Measurements from ENCODE around the gene SPRR2E. TPM values are rescaled to one million over a fixed set of nuclear protein-coding genes. Genes with fewer than 3 reads are reported as not detected.
"Not testable (repeated sequence)": the region's sequence is repeated elsewhere in the genome, so short reads cannot be mapped to it uniquely, and the experiment has no call there.

Gene SPRR2E
- total RNA-seq, 2 experiments from 2014 or later = not detected

- no peak for DNase-seq
- CTCF ChIA-PET = no interaction called here
- Mint-ChIP-seq H3K4me3 (no peak within 1 kb of the TSS), H3K4me1 (ENCODE audit: low read depth) (no peaks in the 10 kb centered on the region), H3K9me3 (ENCODE audit: insufficient read depth) (no peaks in the 10 kb centered on the region), H3K27me3 (ENCODE audit: low read depth) (peaks cover 2% of the 10 kb centered on the region), H3K36me3 (ENCODE audit: low read depth) (no peaks in the 10 kb centered on the region), H3K27ac (no peak within 1 kb of the TSS)
- POLR2A ChIA-PET = no interaction called here
- ATAC-seq = no peak
These were observed 19.1 kb upstream of the SPRR2E start, which contains the start of gene SPRR2F for GRCh38 chr1:153113416-153113815. SPRR2F (minus strand) TSS chr1:153113516; CDS start chr1:153112733, 783 bp downstream.

GRCh38 chr1:153112454-153112853 is 18.1 kb upstream of the SPRR2E start:
- H3K4me3 Mint-ChIP-seq; H3K9me3 Mint-ChIP-seq (ENCODE audit: insufficient read depth); DNase-seq; CTCF ChIA-PET; POLR2A ChIA-PET; H3K27me3 Mint-ChIP-seq (ENCODE audit: low read depth); H3K36me3 Mint-ChIP-seq (ENCODE audit: low read depth); H3K27ac Mint-ChIP-seq; ATAC-seq; H3K4me1 Mint-ChIP-seq (ENCODE audit: low read depth): not testable (repeated sequence)

GRCh38 chr1:153100245-153100644 is 5.9 kb upstream of the SPRR2E start:
- POLR2A ChIA-PET = no interaction called here
- ATAC-seq = no peak
- Mint-ChIP-seq H3K4me1 (ENCODE audit: low read depth) (no peaks in the 10 kb centered on the region), H3K27ac (no peak overlapping the region), H3K9me3 (ENCODE audit: insufficient read depth) (no peaks in the 10 kb centered on the region), H3K4me3 (no peak overlapping the region), H3K36me3 (ENCODE audit: low read depth) (no peaks in the 10 kb centered on the region), H3K27me3 (ENCODE audit: low read depth) (peaks cover 15% of the 10 kb centered on the region)
- CTCF ChIA-PET = no interaction called here
- DNase-seq = no peak

- Mint-ChIP-seq H3K4me1 (ENCODE audit: low read depth) (no peaks in the 10 kb centered on the region), H3K9me3 (ENCODE audit: insufficient read depth) (no peaks in the 10 kb centered on the region), H3K27me3 (ENCODE audit: low read depth) (peaks cover 12% of the 10 kb centered on the region), H3K36me3 (ENCODE audit: low read depth) (no peaks in the 10 kb centered on the region), H3K4me3 (no peak overlapping the region), H3K27ac (no peak overlapping the region)
- no peak for DNase-seq
- CTCF ChIA-PET = no interaction called here
- POLR2A ChIA-PET = no interaction called here
- ATAC-seq = no peak
These were observed 5.2 kb upstream of the SPRR2E start for GRCh38 chr1:153099461-153100045.

GRCh38 chr1:153095764-153096163 is 1.4 kb upstream of the SPRR2E start:
- peaks cover 9% of the 10 kb centered on the region for H3K27me3 Mint-ChIP-seq (ENCODE audit: low read depth)
- ATAC-seq (no peak), DNase-seq (no peak)
- POLR2A ChIA-PET = no interaction called here
- no peak overlapping the region for H3K4me3 Mint-ChIP-seq
- CTCF ChIA-PET = no interaction called here
- no peaks in the 10 kb centered on the region for H3K36me3 Mint-ChIP-seq (ENCODE audit: low read depth)
- H3K9me3 Mint-ChIP-seq (ENCODE audit: insufficient read depth) = no peaks in the 10 kb centered on the region
- H3K4me1 Mint-ChIP-seq (ENCODE audit: low read depth) = no peaks in the 10 kb centered on the region
- no peak overlapping the region for H3K27ac Mint-ChIP-seq

GRCh38 chr1:153087652-153088051 is 6.7 kb downstream of the SPRR2E start:
- ChIA-PET CTCF (no interaction called here), POLR2A (no interaction called here)
- no peak for DNase-seq
- H3K9me3 Mint-ChIP-seq (ENCODE audit: insufficient read depth) = no peaks in the 10 kb centered on the region
- H3K4me3 Mint-ChIP-seq = no peak overlapping the region
- ATAC-seq = no peak
- no peaks in the 10 kb centered on the region for H3K4me1 Mint-ChIP-seq (ENCODE audit: low read depth)
- H3K27ac Mint-ChIP-seq = no peak overlapping the region
- peaks cover 16% of the 10 kb centered on the region for H3K27me3 Mint-ChIP-seq (ENCODE audit: low read depth)
- H3K36me3 Mint-ChIP-seq (ENCODE audit: low read depth) = no peaks in the 10 kb centered on the region

- DNase-seq (no peak), ATAC-seq (no peak)
- no peak overlapping the region for H3K4me3 Mint-ChIP-seq
- H3K27ac Mint-ChIP-seq = no peak overlapping the region
- POLR2A ChIA-PET = no interaction called here
- peaks cover 12% of the 10 kb centered on the region for H3K27me3 Mint-ChIP-seq (ENCODE audit: low read depth)
- CTCF ChIA-PET = no interaction called here
- H3K9me3 Mint-ChIP-seq (ENCODE audit: insufficient read depth) = no peaks in the 10 kb centered on the region
- H3K4me1 Mint-ChIP-seq (ENCODE audit: low read depth) = no peaks in the 10 kb centered on the region
- no peaks in the 10 kb centered on the region for H3K36me3 Mint-ChIP-seq (ENCODE audit: low read depth)
These were observed 12.6 kb downstream of the SPRR2E start for GRCh38 chr1:153081736-153082135.

GRCh38 chr1:153072806-153073726 is 21.3 kb downstream of the SPRR2E start:
- H3K4me3 Mint-ChIP-seq = no peak overlapping the region
- ATAC-seq (no peak), DNase-seq (no peak)
- no peaks in the 10 kb centered on the region for H3K36me3 Mint-ChIP-seq (ENCODE audit: low read depth)
- H3K4me1 Mint-ChIP-seq (ENCODE audit: low read depth) = no peaks in the 10 kb centered on the region
- H3K27ac Mint-ChIP-seq = no peak overlapping the region
- no peaks in the 10 kb centered on the region for H3K27me3 Mint-ChIP-seq (ENCODE audit: low read depth)
- POLR2A ChIA-PET = no interaction called here
- H3K9me3 Mint-ChIP-seq (ENCODE audit: insufficient read depth) = no peaks in the 10 kb centered on the region
- CTCF ChIA-PET = no interaction called here

GRCh38 chr1:153071511-153071910 is 22.8 kb downstream of the SPRR2E start, which contains the start of gene SPRR2B:
SPRR2B (minus strand) TSS chr1:153071611; CDS start chr1:153070839, 772 bp downstream.
- DNase-seq (no peak), ATAC-seq (no peak)
- no peak within 1 kb of the TSS for H3K27ac Mint-ChIP-seq
- H3K27me3 Mint-ChIP-seq (ENCODE audit: low read depth) = peaks cover 4% of the 10 kb centered on the region
- POLR2A ChIA-PET = no interaction called here
- no peaks in the 10 kb centered on the region for H3K9me3 Mint-ChIP-seq (ENCODE audit: insufficient read depth)
- no peaks in the 10 kb centered on the region for H3K36me3 Mint-ChIP-seq (ENCODE audit: low read depth)
- no peaks in the 10 kb centered on the region for H3K4me1 Mint-ChIP-seq (ENCODE audit: low read depth)
- H3K4me3 Mint-ChIP-seq = no peak within 1 kb of the TSS
- CTCF ChIA-PET = no interaction called here

- no peaks in the 10 kb centered on the region for H3K4me1 Mint-ChIP-seq (ENCODE audit: low read depth)
- DNase-seq = no peak
- no peaks in the 10 kb centered on the region for H3K9me3 Mint-ChIP-seq (ENCODE audit: insufficient read depth)
- no peak overlapping the region for H3K4me3 Mint-ChIP-seq
- ATAC-seq = no peak
- H3K27ac Mint-ChIP-seq = no peak overlapping the region
- ChIA-PET CTCF (interaction anchor here (1.1 kb wide), 1 partner anchor 23 kb away, joined by 3 read pairs; no protein-coding TSS in a partner anchor), POLR2A (no interaction called here)
- peaks cover 9% of the 10 kb centered on the region for H3K27me3 Mint-ChIP-seq (ENCODE audit: low read depth)
- no peaks in the 10 kb centered on the region for H3K36me3 Mint-ChIP-seq (ENCODE audit: low read depth)
These were observed 24.1 kb downstream of the SPRR2E start for GRCh38 chr1:153070243-153070642.

GRCh38 chr1:153058826-153059784 is 35.2 kb downstream of the SPRR2E start:
- Mint-ChIP-seq H3K4me1 (ENCODE audit: low read depth) (no peaks in the 10 kb centered on the region), H3K4me3 (no peak overlapping the region), H3K27me3 (ENCODE audit: low read depth) (peaks cover 10% of the 10 kb centered on the region), H3K9me3 (ENCODE audit: insufficient read depth) (no peaks in the 10 kb centered on the region), H3K36me3 (ENCODE audit: low read depth) (no peaks in the 10 kb centered on the region), H3K27ac (no peak overlapping the region)
- no peak for DNase-seq
- ChIA-PET CTCF (no interaction called here), POLR2A (no interaction called here)
- no peak for ATAC-seq

- Mint-ChIP-seq H3K27ac (no peak overlapping the region), H3K4me3 (no peak overlapping the region), H3K27me3 (ENCODE audit: low read depth) (peaks cover 7% of the 10 kb centered on the region), H3K9me3 (ENCODE audit: insufficient read depth) (no peaks in the 10 kb centered on the region), H3K36me3 (ENCODE audit: low read depth) (no peaks in the 10 kb centered on the region), H3K4me1 (ENCODE audit: low read depth) (no peaks in the 10 kb centered on the region)
- ChIA-PET POLR2A (no interaction called here), CTCF (no interaction called here)
- ATAC-seq (no peak), DNase-seq (no peak)
These were observed 36.2 kb downstream of the SPRR2E start for GRCh38 chr1:153058154-153058553.

Data from activated CD8-positive, alpha-beta T cell treated with anti-CD3 and anti-CD28 coated beads, Interleukin-2, amount 10 ng/mL, durations not matched to agents 7 days and 5 days (primary cell).